Body of pancreas (tissue), 4 donors: ENCODE results near the gene CLEC4M. TPM values are rescaled to one million over a fixed set of nuclear protein-coding genes. Genes with fewer than 3 reads are reported as not detected.
"Not testable (repeated sequence)": the region's sequence is repeated elsewhere in the genome, so short reads cannot be mapped to it uniquely, and the experiment has no call there.

Source experiments
- ATAC-seq: fragments of 150-250 bp; one replicate; pipeline ENCODE4 v1.9.1; 2016
- DNase-seq, 4 donors: peaks; one replicate each; pipeline ENCODE4 v3.0.0-alpha.2; 2019
- H3K27ac ChIP-seq, 4 donors: fragments of 200-600 bp; sonication (generic); 1 replicate in 3 of 4; 2 replicates in 1 of 4; pipeline versions ENCODE4 v1.5.1 to v1.6.1; 2016 to 2019; ENCODE audit warnings: mild to moderate bottlenecking in 1 of 4, mixed read lengths in 1 of 4, moderate library complexity in 1 of 4
- H3K27me3 ChIP-seq, 2 donors: fragments of 200-600 bp; sonication (generic); one replicate each; pipeline ENCODE4 v1.6.0; 2016; ENCODE audit warnings: mild to moderate bottlenecking in 1 of 2
- H3K36me3 ChIP-seq, 2 donors: fragments of 200-600 bp; sonication (generic); replicated peaks in 1 of 2; 2 replicates each; pipeline ENCODE4 v1.5.1; 2016; ENCODE audit warnings: low read depth in 2 of 2; ENCODE audit not compliant: insufficient read depth in 1 of 2
- H3K4me1 ChIP-seq: fragments of 200-600 bp; sonication (generic); one replicate; pipeline ENCODE4 v1.6.0; 2016
- H3K4me3 ChIP-seq, 2 donors: fragments of 200-600 bp; sonication (generic); 1 replicate in 1 of 2; 2 replicates in 1 of 2; pipeline ENCODE4 v1.5.1; 2016 to 2019
- H3K9me3 ChIP-seq, 3 donors: fragments of 200-600 bp; sonication (generic); 1 replicate in 2 of 3; 2 replicates in 1 of 3; pipeline ENCODE4 v1.5.1; 2016
- CTCF ChIP-seq, 7 experiments: fragments of 450-650 bp in 4 of 7; fragments of 200-600 bp in 3 of 7; sonication (generic) in 3 of 7; IDR thresholded peaks; one replicate each; pipeline ENCODE4 v1.5.1; 2016 to 2019; ENCODE audit warnings: antibody characterized with exemption in 7 of 7
- POLR2A ChIP-seq, 3 donors: fragments of 450-650 bp; IDR thresholded peaks; one replicate each; pipeline ENCODE4 v1.6.1; 2016; ENCODE audit warnings: antibody characterized with exemption in 3 of 3, mild to moderate bottlenecking in 2 of 3
- WGBS, 2 donors: methylation state at CpG; one replicate each; pipeline ENCODE4 v1.1.5; 2017; 5-methylcytosine and 5-hydroxymethylcytosine counted together
- intact Hi-C: fragments of 100-400 bp; cut with DNase I; formaldehyde crosslinking; loops from one replicate; pipeline ENCODE4 v1.15.1; 2023
- total RNA-seq, 2 donors: library from RNA; depleted of rRNA; stranded (reverse); fragments of >200 nt; gene quantifications; one replicate each; pipeline ENCODE4 v1.1.0, GENCODE V29; 2016

The CLEC4M gene
- total RNA-seq, 2 donors from 2014 or later = not detected

GRCh38 chr19:7788178-7788932, 25.3 kb downstream of the CLEC4M start:
- 4% methylated on average over 45 of the region's 67 CpGs; no CpG with 5 or more reads in 1 of the 2 donors for WGBS, 2 donors
- no peaks in the 10 kb centered on the region for H3K9me3 ChIP-seq
- ATAC-seq (no peak), DNase-seq (no peak)
- peaks cover 22% of the 10 kb centered on the region for H3K4me1 ChIP-seq
- intact Hi-C loops = no loop called here
- no peak for TF ChIP-seq CTCF (IDR thresholded peaks at IDR 0.05)
- TF ChIP-seq POLR2A (IDR thresholded peaks at IDR 0.05) = no peak
- no peaks in the 10 kb centered on the region for H3K36me3 ChIP-seq
- H3K27ac ChIP-seq = no peak overlapping the region
- no peak overlapping the region for H3K4me3 ChIP-seq
- peaks cover 0 to 19% of the 10 kb centered on the region in 2 donors for H3K27me3 ChIP-seq

- Histone ChIP-seq H3K27me3 (peaks cover 0 to 18% of the 10 kb centered on the region in 2 donors), H3K36me3 (no peaks in the 10 kb centered on the region), H3K27ac (no peak overlapping the region), H3K4me3 (no peak overlapping the region), H3K9me3 (no peaks in the 10 kb centered on the region), H3K4me1 (peaks cover 22% of the 10 kb centered on the region)
- DNase-seq = no peak
- TF ChIP-seq CTCF (IDR thresholded peaks at IDR 0.05) = no peak
- no peak for TF ChIP-seq POLR2A (IDR thresholded peaks at IDR 0.05)
- ATAC-seq = no peak
- WGBS, 2 donors = 2% methylated on average over 19 of the region's 23 CpGs; no CpG with 5 or more reads in 1 of the 2 donors
- intact Hi-C loops = no loop called here
Observed at GRCh38 chr19:7788933-7789323, 25.9 kb downstream of the CLEC4M start.

- Histone ChIP-seq H3K36me3 (no peaks in the 10 kb centered on the region), H3K4me3 (no peak overlapping the region), H3K27ac (no peak overlapping the region), H3K4me1 (peaks cover 22% of the 10 kb centered on the region), H3K9me3 (no peaks in the 10 kb centered on the region), H3K27me3 (peaks cover 0 to 18% of the 10 kb centered on the region in 2 donors)
- no peak for ATAC-seq
- TF ChIP-seq CTCF (IDR thresholded peaks at IDR 0.05) (no peak), POLR2A (IDR thresholded peaks at IDR 0.05) (no peak)
- no peak for DNase-seq
- intact Hi-C loops = no loop called here
- WGBS, 2 donors = 2 to 7% methylated on average over 20 to 24 of the region's 31 CpGs
Observed at GRCh38 chr19:7789447-7789846, 26.4 kb downstream of the CLEC4M start.

- ATAC-seq (no peak), DNase-seq (no peak)
- H3K4me1 ChIP-seq = peaks cover 22% of the 10 kb centered on the region
- WGBS, 2 donors = 66 to 90% methylated on average over 14 of the region's 14 CpGs
- TF ChIP-seq CTCF (IDR thresholded peaks at IDR 0.05) = no peak
- no peaks in the 10 kb centered on the region for H3K36me3 ChIP-seq
- no peak overlapping the region for H3K4me3 ChIP-seq
- peaks cover 0 to 18% of the 10 kb centered on the region in 2 donors for H3K27me3 ChIP-seq
- intact Hi-C loops = loop anchor here (10.0 kb wide), 1 partner anchor 686 kb away; no protein-coding TSS in a partner anchor
- no peak overlapping the region for H3K27ac ChIP-seq
- H3K9me3 ChIP-seq = no peaks in the 10 kb centered on the region
Observed at GRCh38 chr19:7790416-7790815, 27.4 kb downstream of the CLEC4M start.

GRCh38 chr19:7792281-7792680, 29.2 kb downstream of the CLEC4M start:
- no peak for DNase-seq

GRCh38 chr19:7792701-7793100, 29.7 kb downstream of the CLEC4M start:
- H3K36me3 ChIP-seq, H3K9me3 ChIP-seq, H3K4me3 ChIP-seq, ATAC-seq, H3K27ac ChIP-seq, DNase-seq: not testable (repeated sequence)
- Histone ChIP-seq H3K4me1 (peaks cover 15% of the 10 kb centered on the region), H3K27me3 (peaks cover 0 to 24% of the 10 kb centered on the region in 2 donors)
- WGBS, 2 donors = 69 to 85% methylated on average over 6 to 7 of the region's 7 CpGs
- intact Hi-C loops = loop anchor here (10.0 kb wide), 1 partner anchor 688 kb away; no protein-coding TSS in a partner anchor

More at GRCh38 chr19:7792281-7792680, 29.2 kb downstream of the CLEC4M start:
- Histone ChIP-seq H3K4me1 (peaks cover 19% of the 10 kb centered on the region), H3K27ac (no peak overlapping the region), H3K4me3 (no peak overlapping the region), H3K9me3 (no peaks in the 10 kb centered on the region), H3K36me3 (no peaks in the 10 kb centered on the region), H3K27me3 (peaks cover 0 to 21% of the 10 kb centered on the region in 2 donors)
- 40 to 42% methylated on average over 7 of the region's 7 CpGs for WGBS, 2 donors
- no peak for ATAC-seq
- intact Hi-C loops = loop anchor here (10.0 kb wide), 1 partner anchor 687 kb away; no protein-coding TSS in a partner anchor
- no peak for TF ChIP-seq CTCF (IDR thresholded peaks at IDR 0.05)
- TF ChIP-seq POLR2A (IDR thresholded peaks at IDR 0.05) = no peak
